ENCODE measurements around the gene ADAMTS13.

ADAMTS13 gene

GRCh38 chr9:133463864-133464615 is 41.9 kb downstream of the ADAMTS13 start:
- no peak overlapping the region for H3K4me3 ChIP-seq (ENCODE audit: low read depth, low read length)
- TF ChIP-seq, protein P1, sequence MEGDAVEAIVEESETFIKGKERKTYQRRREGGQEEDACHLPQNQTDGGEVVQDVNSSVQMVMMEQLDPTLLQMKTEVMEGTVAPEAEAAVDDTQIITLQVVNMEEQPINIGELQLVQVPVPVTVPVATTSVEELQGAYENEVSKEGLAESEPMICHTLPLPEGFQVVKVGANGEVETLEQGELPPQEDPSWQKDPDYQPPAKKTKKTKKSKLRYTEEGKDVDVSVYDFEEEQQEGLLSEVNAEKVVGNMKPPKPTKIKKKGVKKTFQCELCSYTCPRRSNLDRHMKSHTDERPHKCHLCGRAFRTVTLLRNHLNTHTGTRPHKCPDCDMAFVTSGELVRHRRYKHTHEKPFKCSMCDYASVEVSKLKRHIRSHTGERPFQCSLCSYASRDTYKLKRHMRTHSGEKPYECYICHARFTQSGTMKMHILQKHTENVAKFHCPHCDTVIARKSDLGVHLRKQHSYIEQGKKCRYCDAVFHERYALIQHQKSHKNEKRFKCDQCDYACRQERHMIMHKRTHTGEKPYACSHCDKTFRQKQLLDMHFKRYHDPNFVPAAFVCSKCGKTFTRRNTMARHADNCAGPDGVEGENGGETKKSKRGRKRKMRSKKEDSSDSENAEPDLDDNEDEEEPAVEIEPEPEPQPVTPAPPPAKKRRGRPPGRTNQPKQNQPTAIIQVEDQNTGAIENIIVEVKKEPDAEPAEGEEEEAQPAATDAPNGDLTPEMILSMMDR (IDR thresholded peaks at IDR 0.05; ENCODE audit: control insufficient read depth, extremely low read depth, insufficient read depth), result no peak
- DNase-seq (ENCODE audit: low read depth), result no peak

DNA sequence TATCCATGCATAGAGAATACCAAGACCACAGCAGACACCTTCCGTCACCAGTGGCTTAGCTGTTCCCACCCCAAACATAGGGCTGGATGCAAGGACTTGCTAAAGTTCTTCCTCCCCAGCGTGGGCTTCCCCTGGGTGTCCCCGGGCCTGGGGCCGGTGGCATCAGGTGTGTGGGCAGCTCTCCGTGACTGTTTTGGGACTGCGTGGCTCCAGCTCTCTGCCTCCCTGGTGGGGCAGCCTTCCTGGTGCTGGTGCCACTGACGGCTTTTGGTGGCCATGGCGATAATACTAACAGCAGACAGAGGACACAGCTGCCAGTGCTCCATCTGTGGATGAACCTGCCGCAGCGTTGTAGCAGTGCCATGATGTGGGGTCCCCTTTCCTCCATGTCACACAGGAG is 42.5 kb downstream of the ADAMTS13 start:
- TF ChIP-seq, protein P1 (IDR thresholded peaks at IDR 0.05; ENCODE audit: control insufficient read depth, extremely low read depth, insufficient read depth), result no peak
- DNase-seq (ENCODE audit: low read depth), result no peak
- H3K4me3 ChIP-seq (ENCODE audit: low read depth, low read length), result no peak overlapping the region

- H3K4me3 ChIP-seq (ENCODE audit: low read depth, low read length), result no peak overlapping the region
- TF ChIP-seq, protein P1 (IDR thresholded peaks at IDR 0.05; ENCODE audit: control insufficient read depth, extremely low read depth, insufficient read depth), result no peak
- no peak for DNase-seq (ENCODE audit: low read depth)
Measured at GRCh38 chr9:133465984-133466383, 43.8 kb downstream of the ADAMTS13 start.

GRCh38 chr9:133467101-133467500 is 44.9 kb downstream of the ADAMTS13 start:
- no peak for DNase-seq (ENCODE audit: low read depth)
- no peak overlapping the region for H3K4me3 ChIP-seq (ENCODE audit: low read depth, low read length)
- TF ChIP-seq, protein P1 (IDR thresholded peaks at IDR 0.05; ENCODE audit: control insufficient read depth, extremely low read depth, insufficient read depth), result no peak

GRCh38 chr9:133468374-133468773 is 46.2 kb downstream of the ADAMTS13 start:
- no peak for DNase-seq (ENCODE audit: low read depth)
- H3K4me3 ChIP-seq (ENCODE audit: low read depth, low read length), result no peak overlapping the region
- TF ChIP-seq, protein P1 (IDR thresholded peaks at IDR 0.05; ENCODE audit: control insufficient read depth, extremely low read depth, insufficient read depth), result no peak

DNA sequence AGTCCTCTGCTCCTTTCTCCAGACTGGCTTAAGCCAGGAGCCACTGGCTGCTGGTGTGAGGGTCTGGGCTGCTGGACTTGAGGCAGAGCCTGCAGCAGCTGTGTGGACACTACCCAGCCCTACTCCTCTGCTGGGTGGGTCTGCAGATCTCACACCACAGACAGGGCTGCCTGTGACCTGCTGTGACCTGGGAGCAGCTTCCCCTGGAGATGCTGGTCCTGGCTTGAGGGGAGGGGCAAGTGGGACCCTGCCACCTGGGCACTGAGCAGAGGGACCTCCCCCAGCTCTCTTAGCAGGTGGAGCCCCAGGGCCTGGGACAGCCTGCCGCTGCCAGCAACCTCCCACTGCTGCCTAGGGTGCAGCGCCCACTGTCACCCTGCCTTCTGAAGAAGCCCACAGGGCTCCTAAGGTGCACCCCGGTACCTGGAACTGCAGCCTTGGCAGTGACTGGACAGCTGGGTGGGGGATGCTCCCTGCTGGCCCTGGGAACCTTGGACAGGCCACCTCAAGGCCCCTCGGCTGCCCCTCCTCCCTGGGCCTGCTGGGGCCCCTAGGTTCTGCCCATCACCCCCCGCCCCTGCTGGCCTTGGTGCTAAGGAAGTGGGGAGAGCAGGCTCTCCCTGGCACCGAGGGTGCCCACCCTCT is 46.7 kb downstream of the ADAMTS13 start:
- TF ChIP-seq, protein P1 (IDR thresholded peaks at IDR 0.05; ENCODE audit: control insufficient read depth, extremely low read depth, insufficient read depth), result no peak
- DNase-seq (ENCODE audit: low read depth), result no peak
- H3K4me3 ChIP-seq (ENCODE audit: low read depth, low read length), result no peak overlapping the region

Measured in LNCaP clone FGC (cell line).